Astrocyte (in vitro differentiated cells and primary cell): ENCODE data around the gene CARM1.
"Not testable (repeated sequence)": the region's sequence is repeated elsewhere in the genome, so short reads cannot be mapped to it uniquely, and the experiment has no call there.

Experiments used
- EZH2 ChIP-seq: IDR thresholded peaks from 2 replicates; pipeline ENCODE4 v1.6.1; 2012; ENCODE audit warnings: mild to moderate bottlenecking, low read length, inconsistent platforms; ENCODE audit not compliant: insufficient read depth
- TF ChIP-seq, protein P1 (sequence below): IDR thresholded peaks from 2 replicates; pipeline ENCODE4 v1.5.1; 2011; ENCODE audit warnings: low read depth, mild to moderate bottlenecking, inconsistent platforms, low read length, moderate library complexity; ENCODE audit not compliant: insufficient read depth

- not testable (repeated sequence) for TF ChIP-seq EZH2
- TF ChIP-seq, protein P1, sequence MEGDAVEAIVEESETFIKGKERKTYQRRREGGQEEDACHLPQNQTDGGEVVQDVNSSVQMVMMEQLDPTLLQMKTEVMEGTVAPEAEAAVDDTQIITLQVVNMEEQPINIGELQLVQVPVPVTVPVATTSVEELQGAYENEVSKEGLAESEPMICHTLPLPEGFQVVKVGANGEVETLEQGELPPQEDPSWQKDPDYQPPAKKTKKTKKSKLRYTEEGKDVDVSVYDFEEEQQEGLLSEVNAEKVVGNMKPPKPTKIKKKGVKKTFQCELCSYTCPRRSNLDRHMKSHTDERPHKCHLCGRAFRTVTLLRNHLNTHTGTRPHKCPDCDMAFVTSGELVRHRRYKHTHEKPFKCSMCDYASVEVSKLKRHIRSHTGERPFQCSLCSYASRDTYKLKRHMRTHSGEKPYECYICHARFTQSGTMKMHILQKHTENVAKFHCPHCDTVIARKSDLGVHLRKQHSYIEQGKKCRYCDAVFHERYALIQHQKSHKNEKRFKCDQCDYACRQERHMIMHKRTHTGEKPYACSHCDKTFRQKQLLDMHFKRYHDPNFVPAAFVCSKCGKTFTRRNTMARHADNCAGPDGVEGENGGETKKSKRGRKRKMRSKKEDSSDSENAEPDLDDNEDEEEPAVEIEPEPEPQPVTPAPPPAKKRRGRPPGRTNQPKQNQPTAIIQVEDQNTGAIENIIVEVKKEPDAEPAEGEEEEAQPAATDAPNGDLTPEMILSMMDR, result not testable (repeated sequence)
Measured at GRCh38 chr19:10941649-10942048, 70.3 kb downstream of the CARM1 start.
